GM19023 (cell line): ENCODE measurements around the gene ZDHHC1.

ENCODE experiments used
- ATAC-seq: cut with Tn5 transposase; IDR thresholded peaks from one replicate; pipeline ENCODE4 v1.9.1; 2021; ENCODE audit warnings: mild to moderate bottlenecking, moderate library complexity; ENCODE audit not compliant: unreplicated experiment

The ZDHHC1 gene, protein sequence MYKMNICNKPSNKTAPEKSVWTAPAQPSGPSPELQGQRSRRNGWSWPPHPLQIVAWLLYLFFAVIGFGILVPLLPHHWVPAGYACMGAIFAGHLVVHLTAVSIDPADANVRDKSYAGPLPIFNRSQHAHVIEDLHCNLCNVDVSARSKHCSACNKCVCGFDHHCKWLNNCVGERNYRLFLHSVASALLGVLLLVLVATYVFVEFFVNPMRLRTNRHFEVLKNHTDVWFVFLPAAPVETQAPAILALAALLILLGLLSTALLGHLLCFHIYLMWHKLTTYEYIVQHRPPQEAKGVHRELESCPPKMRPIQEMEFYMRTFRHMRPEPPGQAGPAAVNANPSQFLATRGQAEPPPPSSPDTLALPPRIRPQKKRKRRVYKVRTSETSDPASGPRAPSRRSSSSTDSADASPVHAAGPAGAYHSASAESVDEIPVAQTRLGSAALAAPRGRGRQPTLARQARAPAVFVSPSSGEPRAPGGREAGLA

DNA sequence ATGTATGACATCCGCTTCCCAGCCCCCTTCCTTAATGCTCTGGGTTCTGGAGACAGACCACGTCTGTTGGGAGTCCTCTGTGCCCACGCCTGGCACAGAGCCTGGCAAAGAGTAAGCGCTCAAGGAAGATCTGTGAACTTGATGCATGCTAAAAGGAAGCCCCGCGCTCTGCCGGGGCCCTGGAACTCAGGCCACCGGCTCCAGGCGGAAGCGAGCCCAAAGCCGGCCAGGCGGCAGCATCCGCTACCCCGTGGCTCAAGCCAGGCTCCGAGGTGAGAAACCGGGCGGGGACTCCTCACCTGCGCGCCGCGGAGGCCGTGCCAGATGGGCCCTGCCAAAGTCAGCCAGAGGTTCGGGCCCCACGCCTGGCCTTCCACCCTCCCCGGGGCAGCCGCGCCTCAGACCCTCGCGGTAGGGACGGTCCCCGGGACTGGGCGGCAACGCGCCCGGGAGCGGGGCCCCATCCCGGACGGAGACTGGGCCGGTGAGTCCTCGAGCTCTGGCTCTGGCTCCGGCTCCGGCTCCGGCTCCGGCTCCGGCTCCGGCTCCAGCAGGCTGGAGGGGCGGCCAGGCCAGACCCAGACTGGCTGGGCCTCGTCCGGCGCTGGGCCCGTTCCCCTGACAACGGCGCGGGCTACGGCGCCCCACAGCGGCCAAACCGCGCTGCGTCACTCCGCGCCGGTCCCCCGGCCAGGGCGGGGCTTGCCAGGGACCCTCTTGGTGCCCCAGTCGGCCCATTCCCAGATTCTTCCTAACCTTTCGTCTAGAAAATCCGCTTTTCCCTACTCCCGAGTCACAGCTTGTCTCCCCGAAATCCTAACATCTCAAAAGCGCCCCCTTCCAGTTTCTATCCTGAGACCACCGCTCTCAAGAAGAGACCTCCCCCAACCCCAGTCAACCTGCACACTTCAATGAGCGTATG lies at the start of gene ZDHHC1:
Gene ZDHHC1 (minus strand): TSS at position 606 of the 922 bp plus-strand sequence. CDS start 8,702 bp downstream, outside the sequence.
- ATAC-seq = no peak

DNA sequence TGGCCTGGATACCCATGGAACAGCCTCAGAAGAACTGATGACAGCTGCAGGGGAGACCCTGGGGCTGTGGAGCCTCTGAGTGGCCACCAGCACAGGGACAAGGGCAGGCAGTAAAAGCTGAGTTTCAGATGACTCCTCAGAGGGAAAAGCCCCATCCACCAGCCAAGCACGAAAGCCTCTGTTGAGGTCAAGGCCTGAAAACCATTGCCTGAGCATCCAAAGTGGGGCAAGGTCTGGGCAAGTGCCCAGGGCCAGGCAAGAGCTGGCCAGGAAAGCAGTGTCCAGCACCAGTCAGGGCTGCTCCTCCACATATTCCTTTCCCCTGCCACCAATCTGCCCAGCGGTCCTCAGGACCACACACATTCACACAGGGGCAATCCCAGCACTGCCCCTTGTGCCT lies 48.3 kb upstream of the ZDHHC1 start:
- no peak for ATAC-seq

DNA sequence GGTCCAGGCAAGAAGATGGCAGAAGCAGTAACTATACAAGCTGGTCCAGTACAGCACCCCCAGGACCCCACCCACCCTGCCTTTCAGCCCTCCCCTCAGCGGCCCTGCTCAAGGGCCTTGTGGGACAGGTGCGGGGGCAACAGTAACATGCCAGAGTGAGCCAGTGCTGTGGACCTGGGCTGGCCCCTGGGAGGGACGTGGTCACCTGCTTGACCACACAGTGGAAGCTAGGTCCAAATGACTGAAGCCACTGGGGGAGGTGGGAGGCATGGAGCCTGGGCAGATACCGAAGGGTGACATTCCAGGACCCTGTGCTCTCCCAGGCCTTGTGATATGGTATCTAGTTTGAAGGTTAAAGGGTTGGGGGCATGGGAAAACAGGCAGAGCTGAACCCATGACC lies 47.4 kb upstream of the ZDHHC1 start:
- no peak for ATAC-seq

DNA sequence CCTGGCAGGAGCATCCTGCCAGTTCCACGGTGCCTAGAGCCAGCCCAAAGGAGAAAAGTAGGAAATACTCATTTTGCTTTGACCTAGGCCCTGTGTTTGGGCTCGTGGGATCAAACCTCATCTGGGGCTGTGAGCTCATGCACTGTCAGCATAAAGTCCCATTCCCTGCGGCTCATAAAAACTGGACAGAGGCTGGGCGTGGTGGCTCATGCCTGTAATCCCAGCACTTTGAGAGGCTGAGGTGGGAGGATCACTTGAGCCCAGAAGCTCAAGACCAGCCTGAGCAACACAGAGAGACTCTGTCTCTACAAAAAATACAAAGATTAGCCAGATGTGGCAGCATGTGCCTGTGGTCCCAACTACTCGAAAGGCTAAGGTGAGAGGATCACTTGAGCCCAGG lies 46.8 kb upstream of the ZDHHC1 start:
- no peak for ATAC-seq

DNA sequence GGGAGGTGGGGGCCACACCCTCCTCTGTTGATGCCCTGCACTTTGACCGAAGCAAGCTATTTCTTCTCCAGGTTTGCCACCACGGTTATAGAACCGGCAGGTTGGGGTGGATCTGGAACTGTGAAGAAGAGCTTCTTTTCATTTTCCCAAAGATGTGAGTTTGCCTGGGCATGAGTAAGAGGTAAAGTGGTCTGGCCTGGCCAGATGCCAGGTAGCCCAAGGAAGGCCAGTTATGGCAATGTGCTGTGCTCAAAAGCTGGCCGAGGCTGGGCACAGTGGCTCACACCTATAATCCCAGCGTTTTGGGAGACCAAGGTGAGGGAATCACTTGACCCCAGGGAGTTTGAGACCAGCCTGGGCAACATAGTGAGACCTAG lies 46.0 kb upstream of the ZDHHC1 start:
- no peak for ATAC-seq

DNA sequence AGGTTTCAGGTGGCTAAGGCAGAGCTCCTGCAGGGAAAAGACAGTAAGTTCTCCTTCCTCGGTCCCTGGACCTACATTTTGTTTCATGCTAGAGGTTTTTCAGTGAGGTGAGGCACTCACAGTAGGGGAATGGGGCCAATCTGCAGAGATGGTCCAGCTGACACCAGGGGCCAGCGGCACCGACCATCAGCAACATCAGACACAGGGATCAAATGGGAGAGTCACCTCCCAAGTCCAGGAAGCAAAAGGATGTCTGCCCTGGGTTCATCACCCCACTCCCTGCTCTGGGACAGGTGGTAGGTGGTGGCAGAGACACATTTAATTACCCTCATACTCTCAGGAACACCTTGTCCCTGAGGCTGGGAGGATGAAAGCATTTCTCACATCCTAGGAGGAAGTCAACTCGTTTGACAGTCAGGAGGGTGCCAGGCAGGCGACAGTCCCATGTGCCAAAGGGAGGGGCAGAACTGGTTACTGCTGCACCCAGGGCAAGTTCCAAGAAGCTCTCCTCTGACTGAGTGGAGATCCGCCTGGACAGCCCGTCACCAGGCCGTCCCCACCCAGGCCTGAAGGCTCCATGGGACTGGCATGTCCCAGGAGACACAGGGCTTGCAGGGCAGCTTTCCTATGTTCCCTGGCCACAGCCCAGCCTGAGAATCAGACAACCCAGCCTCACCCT lies 45.5 kb upstream of the ZDHHC1 start:
- ATAC-seq = no peak

DNA sequence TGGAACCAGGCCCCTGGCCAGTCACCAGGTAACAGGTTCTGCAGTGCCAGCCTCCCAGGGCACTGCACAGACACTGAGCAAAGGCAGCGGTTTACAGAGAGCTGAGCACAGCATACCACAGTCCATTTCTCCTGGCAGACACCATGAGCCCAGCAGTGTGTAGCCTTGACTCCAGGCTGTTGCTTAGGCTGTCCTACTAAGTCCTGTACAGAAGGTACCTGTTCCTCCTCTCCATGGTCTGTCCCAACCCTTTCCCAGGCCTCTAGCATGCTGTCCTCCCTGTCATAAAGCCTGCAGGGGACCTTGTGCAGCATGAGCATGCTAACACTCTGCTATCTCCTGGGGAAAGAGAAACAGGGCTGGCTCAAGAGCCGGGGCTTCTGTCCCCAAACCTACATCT lies 44.7 kb upstream of the ZDHHC1 start:
- no peak for ATAC-seq

DNA sequence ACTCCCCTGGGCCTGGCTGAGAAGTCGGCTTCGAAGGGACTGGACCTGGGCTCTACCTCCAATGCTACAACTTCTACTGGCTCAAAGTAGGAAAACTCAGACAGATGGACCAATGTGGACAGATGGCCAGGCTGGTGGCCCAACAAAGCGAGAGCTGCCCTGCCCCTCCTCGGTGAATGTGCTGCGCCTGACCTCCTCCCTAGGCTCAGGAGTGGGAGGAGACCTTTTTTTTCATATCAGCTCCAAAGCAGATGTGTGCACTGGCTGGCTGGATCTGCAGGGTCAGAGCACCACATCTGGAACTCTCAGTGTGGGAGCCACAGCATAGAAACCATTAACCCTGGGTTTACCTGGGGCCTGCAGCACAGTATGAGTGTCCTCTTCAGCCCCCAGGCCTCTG lies 43.9 kb upstream of the ZDHHC1 start:
- ATAC-seq = no peak

DNA sequence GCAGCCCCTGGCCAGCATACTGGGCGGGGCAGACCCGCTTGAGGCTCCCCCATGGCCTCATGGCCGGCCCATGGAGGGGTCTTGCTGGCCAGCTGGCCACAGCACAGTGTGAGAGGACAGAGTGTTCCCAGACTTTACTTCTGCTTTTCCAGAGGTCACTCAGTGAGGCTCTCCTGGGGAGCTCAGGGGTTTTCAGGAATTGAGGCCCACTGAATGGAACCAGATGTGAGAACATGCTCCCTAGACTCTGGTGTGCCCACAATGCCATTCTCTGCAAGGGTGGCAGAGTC lies 43.5 kb upstream of the ZDHHC1 start:
- no peak for ATAC-seq

DNA sequence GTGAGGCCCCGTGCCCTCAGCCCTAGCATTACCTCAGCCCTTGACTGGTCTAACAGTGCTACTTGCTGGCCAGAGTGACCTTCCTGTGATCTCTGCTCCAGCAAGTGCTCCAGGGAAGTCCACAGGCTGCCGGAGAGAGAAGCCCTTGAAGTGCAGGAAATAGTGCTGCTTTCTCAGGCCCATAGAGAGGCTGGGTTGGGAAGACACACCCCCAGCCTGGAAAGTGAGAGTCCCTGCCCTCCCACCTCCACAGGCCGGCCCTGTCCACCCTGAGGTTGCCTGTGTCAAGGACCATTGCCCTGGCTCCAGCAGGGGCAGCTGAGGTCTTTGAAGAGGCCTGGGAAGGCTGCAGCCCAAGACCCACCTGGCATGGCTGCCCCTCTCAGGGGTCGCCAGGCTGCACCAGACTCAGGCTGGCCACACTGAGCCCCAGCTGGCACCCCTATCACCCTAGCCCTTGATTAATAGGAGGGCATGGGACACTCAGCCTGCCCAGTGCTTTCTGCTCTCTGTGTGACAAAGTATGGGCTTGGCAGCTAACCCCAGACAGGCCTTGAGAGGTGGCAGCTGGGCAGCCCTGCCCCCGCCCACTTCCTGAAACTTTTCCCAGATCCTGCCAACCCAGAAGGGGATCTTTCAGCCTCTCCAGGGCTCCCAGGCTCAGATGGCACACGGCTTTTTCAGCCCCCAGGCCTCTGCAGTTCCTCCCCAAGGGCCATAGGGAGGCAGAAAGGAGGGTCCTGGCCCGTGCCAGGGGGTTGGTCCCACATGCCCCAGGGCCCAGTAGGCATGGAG lies 43.0 kb upstream of the ZDHHC1 start:
- ATAC-seq = no peak

DNA sequence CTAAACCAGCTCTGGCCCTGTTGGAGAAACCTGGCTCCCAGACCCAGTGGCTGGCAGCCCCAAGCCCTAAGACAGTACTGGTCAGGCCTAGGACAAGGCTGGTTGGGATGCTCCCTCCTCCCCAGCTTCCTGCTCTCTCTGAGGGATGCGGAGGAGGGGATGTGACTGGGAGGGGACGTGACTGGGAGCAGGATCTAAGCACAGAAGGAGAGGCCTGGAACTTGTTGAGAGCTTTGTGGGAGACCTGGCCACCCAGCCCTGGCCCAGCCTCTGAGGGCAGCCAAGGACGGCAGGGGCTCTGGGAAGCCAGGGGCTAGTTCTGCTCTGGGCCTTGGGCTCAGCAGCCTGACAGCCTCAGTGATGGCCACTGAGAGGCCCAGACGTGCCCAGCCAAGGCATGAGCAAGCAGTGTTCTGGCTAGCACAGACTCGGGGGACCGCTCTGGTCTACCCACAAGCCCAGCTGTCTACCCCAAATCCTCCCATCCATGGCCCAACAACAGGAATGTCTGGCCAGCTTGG lies 41.9 kb upstream of the ZDHHC1 start:
- no peak for ATAC-seq

DNA sequence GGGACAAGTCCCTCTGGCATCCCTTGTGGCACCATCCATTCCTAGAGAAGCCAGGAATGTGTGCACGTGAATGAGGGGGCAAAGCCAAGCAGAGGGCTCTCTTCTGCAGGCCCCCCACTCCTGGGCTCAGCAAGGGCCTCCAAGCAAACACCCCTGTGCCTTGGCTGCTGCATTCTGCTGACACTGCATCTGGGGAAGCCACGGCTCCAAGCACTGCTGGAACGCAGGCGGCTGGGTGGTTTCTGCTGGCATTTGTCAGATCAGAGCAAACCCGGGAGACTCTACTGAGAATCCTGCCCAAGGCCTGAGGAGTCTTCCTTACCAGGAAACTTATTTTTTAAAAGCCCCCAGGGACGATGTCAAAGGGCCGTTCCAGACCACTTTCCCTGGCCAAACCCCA lies 41.3 kb upstream of the ZDHHC1 start:
- ATAC-seq = no peak

DNA sequence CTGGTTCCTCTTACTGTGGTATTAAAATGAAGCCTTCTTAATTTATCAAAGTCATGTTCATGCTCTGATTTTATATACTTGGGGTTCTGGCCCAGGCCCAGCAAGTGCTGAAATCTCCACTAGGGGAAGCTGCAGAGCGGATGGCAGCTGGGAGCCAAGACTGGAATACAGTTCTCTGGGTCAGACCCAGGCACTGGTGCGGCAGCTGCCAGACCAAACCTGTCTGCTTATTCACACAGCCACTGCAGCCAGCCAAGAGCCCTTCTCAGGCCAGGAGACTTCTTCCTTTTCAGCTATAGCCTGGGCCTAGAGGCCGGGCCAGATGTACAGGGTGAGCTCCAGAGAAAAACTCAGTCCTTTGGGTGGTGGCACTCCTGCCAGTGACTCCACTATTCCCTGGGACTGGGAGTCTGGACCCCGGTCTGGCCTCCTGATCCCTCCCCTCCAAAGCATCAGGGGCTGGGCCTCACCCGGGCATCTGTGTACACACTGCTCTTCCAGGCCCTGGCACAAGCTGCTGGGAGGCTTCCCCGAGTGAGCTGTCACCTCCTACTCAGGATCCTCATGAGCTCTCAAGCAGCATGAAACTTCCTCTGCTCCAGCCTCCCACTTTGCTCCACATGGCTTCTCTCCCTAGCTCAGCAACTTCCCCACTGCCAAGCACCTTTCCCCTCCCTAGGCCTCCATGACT lies 40.3 kb upstream of the ZDHHC1 start:
- no peak for ATAC-seq

DNA sequence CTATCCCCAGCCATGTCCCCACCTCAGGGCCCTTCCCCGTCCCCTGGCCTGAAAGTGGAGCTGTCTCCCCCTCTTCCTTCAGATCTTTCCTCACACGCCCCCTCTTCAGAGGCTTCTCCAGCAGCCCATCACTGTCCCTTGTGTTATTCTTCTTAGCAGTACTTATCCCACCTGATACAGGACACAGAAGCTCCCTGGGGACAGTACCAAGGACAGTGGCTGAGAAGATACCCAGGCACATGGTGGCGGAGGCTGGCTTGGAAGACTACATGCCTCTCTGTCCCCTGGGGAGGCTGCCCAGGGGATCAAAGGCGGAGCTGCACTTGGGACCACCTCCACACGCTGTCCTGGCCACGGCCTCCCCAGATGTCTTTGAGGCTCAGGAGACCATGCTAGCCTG lies 38.6 kb upstream of the ZDHHC1 start:
- no peak for ATAC-seq

DNA sequence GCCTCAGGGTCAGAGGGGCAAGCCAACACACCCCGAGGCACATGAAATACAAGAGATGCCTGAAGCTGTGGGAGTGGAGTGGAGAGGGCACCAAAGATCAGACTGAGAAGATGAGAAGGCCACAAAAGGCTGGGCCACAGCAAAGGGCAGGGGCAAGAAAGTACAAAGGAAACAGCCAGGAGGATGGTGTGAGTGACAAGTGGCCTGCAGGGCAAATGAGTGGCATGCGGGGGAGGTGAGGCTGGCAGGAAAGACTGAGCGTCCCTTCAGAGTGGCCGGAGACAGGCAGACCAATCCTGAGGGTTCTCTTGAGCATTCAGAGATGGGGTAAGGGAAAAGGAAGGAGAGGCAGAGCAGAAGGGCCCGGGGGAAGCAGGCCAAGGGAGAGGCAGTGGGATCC lies 37.8 kb upstream of the ZDHHC1 start:
- ATAC-seq = no peak

DNA sequence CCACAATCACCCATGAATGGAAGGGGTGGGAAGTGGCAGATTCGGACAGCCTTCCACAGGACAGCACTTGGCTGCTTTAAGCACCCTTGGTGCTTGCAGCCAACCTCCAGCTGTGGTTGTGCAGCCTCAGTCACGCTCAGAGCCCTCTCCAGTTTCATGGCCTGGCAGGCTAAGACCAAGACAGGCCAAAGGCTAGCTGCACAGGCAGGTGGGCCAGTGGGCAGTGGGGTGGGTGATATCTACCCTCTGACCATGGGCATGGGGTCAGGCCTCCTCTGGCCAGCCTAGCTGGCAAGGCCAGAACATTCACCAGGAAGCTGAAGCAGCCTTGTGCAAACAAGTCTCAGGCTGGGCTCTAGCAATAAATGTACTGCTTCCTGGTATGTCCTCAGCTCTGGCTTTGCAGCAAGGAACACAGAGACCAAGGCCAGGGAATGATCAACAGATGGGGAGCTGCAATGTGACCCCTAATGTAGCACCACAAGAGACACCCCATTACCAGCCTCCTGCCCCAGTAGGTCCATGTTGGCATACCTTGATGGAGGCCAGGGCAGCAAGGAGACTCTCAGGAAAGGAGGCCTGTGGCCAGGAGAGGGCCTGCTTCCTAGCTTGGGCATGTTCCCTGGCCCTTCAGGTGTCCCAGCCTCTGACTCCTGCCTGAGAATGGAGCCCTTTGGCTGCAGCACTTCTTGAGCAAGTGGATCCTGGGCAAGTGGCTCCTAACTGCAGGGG lies 35.6 kb upstream of the ZDHHC1 start:
- no peak for ATAC-seq

DNA sequence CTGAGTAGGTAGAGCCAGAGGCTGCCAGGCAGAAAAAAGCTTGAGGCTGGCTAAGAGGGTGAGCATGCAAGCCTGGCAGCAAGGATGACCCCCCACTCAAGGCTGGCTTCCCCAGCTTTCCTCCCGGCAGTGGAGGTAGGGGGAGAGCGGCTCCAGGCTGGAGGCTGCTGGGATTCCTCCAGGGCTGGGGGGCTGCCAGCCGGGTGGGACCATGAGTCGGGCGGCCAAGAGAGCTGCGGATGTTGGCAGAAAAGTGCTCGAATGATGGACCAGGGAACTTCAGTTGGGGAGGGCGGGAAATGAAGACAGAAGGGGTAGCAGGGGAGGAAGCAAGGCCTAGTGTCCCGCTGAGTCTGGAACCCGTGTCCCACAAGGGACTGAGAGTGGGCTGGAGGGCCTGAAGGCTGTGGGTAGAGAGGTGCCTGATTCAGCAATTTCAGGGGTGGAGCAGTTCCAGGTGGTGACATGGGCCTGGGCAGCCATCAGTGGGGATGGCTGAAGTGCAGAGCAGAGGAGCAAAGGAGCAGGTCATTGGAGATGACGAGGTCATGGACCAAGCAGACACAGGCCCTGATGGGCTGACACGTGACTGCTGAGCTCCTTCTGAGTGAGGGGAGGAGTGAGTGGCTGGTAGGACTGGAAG lies 34.9 kb upstream of the ZDHHC1 start:
- ATAC-seq = no peak

DNA sequence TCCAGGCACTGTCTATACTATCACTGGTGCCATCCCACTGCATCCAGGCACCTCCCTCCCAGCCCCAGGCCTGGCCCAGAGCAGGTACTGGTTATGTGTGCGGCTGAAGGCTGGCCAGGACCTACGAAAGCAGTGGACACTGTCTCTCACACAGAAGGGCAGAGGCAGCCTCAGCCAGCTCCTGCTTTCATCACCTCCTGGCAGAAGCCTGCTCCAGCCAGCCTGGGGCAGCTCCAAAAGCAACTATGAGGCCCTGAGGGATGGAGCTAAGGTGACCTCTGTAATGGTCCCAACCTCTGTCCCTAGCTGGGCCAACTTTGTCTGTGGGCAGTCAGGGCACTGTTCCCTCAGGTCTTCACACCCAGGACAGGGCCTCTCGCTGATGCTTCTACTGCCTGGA lies 33.5 kb upstream of the ZDHHC1 start:
- no peak for ATAC-seq

DNA sequence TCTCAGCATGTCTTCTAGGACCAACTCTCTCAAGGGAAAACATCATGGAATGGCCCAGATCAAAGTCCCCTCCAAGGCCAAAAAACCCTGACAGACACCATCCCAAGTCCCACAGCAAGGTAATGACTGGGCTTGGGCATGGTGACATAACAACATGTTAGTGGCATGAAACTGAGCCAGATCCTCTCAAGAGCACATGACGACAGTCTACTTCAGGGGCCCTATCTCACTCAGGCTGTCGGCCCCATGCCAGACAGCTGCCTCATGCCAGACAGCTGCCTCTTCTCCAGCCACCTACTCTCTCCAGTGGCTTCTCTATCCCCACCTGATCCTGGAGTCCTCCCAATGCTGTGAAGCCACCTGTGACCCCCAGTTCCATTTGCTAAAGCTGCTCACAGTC lies 33.1 kb upstream of the ZDHHC1 start:
- ATAC-seq = no peak
